HG03159 (cell line): Measurements from ENCODE around the gene UBE2F.
A peak's percentile ranks its signal among the peaks of the same experiment; 100 is the strongest.

Experiments
- ATAC-seq: cut with Tn5 transposase; IDR thresholded peaks from one replicate; pipeline ENCODE4 v1.9.1; 2021; ENCODE audit warnings: mild to moderate bottlenecking, moderate library complexity; ENCODE audit not compliant: unreplicated experiment

UBE2F gene

GRCh38 chr2:237966565-237967462 is at the start of gene UBE2F:
UBE2F (plus strand) TSS chr2:237967014; CDS start chr2:237973108, 6,094 bp downstream.
- peak; percentile 95 for ATAC-seq

GRCh38 chr2:237917696-237918374 is 49.0 kb upstream of the UBE2F start:
- no peak for ATAC-seq

GRCh38 chr2:237919593-237919992 is 47.2 kb upstream of the UBE2F start:
- no peak for ATAC-seq

GRCh38 chr2:237920673-237921072 is 46.1 kb upstream of the UBE2F start:
- no peak for ATAC-seq

GRCh38 chr2:237921967-237922492 is 44.8 kb upstream of the UBE2F start:
- ATAC-seq: no peak

- ATAC-seq: no peak
Observed at GRCh38 chr2:237922641-237923361, 44.0 kb upstream of the UBE2F start.

GRCh38 chr2:237923481-237924163 is 43.2 kb upstream of the UBE2F start:
- peak; percentile 88 for ATAC-seq

GRCh38 chr2:237924164-237924534 is 42.7 kb upstream of the UBE2F start:
- ATAC-seq: no peak

- no peak for ATAC-seq
Observed at GRCh38 chr2:237927135-237927534, 39.7 kb upstream of the UBE2F start.

- no peak for ATAC-seq
Observed at GRCh38 chr2:237927986-237928385, 38.8 kb upstream of the UBE2F start.

- ATAC-seq: no peak
Observed at GRCh38 chr2:237929979-237930378, 36.8 kb upstream of the UBE2F start.

- ATAC-seq: no peak
Observed at GRCh38 chr2:237931205-237931721, 35.6 kb upstream of the UBE2F start.

- ATAC-seq: no peak
Observed at GRCh38 chr2:237932731-237933131, 34.1 kb upstream of the UBE2F start.

- no peak for ATAC-seq
Observed at GRCh38 chr2:237934186-237934585, 32.6 kb upstream of the UBE2F start.

GRCh38 chr2:237935740-237936452 is 30.9 kb upstream of the UBE2F start:
- ATAC-seq: no peak

GRCh38 chr2:237939251-237939650 is 27.6 kb upstream of the UBE2F start:
- no peak for ATAC-seq

- no peak for ATAC-seq
Observed at GRCh38 chr2:237940828-237941227, 26.0 kb upstream of the UBE2F start.

- no peak for ATAC-seq
Observed at GRCh38 chr2:237941239-237941638, 25.6 kb upstream of the UBE2F start.

- ATAC-seq: no peak
Observed at GRCh38 chr2:237942513-237942899, 24.3 kb upstream of the UBE2F start.
